NB4 (cell line): ENCODE data around the gene ABCB8.

Source experiments
- POLR2A ChIP-seq: IDR thresholded peaks from 2 replicates; pipeline ENCODE4 v1.6.1; 2011; ENCODE audit warnings: mild to moderate bottlenecking; ENCODE audit not compliant: insufficient read length; ENCODE audit errors: extremely low read depth
- TF ChIP-seq, protein P1 (sequence below): IDR thresholded peaks from one replicate; pipeline ENCODE4 v1.5.1; 2012; ENCODE audit warnings: low read depth, low read length

DNA sequence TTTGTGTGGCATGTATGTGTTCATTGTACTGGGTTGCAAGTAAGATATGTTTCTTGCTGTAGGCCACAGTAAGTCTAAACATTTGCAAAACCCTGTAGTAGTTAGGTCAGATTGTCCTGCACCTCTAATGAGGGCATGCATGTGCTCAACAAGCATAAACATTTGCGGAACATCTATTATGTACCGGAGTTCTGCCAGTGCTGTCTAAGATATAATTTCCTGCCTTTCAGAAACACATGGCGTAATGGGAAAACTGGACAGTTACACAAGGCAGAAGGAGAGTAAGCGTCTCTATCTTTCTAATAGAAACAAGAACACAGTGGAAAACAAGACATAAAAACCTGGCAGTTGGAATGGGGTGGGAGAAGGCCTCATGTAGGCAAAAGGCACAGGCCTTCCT lies 2.8 kb downstream of the ABCB8 start:
- TF ChIP-seq, protein P1, sequence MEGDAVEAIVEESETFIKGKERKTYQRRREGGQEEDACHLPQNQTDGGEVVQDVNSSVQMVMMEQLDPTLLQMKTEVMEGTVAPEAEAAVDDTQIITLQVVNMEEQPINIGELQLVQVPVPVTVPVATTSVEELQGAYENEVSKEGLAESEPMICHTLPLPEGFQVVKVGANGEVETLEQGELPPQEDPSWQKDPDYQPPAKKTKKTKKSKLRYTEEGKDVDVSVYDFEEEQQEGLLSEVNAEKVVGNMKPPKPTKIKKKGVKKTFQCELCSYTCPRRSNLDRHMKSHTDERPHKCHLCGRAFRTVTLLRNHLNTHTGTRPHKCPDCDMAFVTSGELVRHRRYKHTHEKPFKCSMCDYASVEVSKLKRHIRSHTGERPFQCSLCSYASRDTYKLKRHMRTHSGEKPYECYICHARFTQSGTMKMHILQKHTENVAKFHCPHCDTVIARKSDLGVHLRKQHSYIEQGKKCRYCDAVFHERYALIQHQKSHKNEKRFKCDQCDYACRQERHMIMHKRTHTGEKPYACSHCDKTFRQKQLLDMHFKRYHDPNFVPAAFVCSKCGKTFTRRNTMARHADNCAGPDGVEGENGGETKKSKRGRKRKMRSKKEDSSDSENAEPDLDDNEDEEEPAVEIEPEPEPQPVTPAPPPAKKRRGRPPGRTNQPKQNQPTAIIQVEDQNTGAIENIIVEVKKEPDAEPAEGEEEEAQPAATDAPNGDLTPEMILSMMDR = no peak
- TF ChIP-seq POLR2A = no peak
